IPS DF 4.7 (cell line): ENCODE data around the gene TMEM258.

Experiments used
- DNase-seq: peaks from one replicate; pipeline ENCODE4 v3.0.0-alpha.2; 2013; ENCODE audit warnings: low spot score; ENCODE audit errors: extremely low read depth

Gene TMEM258

DNA sequence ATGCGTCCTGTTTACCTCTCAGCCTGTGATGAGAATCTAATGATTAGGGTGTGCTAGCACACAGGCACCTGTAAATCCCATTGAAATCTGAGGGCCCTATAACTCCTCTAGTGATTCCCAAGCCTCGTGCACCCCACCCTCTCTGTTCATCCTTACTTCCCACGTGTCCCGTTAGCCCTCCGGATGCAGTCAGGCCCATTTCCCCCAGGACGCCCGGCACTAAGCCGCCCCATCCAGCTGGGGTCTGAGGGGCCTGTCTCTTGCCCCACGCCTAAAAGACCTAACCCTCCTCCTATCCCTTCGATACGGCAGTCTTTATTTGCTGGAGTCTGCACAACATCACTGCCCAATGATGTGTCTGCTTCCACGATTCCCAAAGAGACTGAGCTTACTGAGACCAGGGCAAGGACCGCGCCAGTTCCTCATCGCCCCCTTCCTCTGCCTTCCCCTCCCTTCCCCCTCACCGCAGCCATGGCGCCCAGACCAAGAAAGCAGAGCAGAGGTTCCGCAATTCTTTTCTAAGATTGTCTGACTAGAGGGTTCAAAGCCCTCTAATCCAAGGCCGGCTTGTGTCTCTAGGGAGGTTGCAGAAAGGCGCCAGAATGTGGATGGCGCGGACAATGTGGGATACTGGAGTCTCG, 34.7 kb upstream of the TMEM258 start:
- no peak for DNase-seq

DNA sequence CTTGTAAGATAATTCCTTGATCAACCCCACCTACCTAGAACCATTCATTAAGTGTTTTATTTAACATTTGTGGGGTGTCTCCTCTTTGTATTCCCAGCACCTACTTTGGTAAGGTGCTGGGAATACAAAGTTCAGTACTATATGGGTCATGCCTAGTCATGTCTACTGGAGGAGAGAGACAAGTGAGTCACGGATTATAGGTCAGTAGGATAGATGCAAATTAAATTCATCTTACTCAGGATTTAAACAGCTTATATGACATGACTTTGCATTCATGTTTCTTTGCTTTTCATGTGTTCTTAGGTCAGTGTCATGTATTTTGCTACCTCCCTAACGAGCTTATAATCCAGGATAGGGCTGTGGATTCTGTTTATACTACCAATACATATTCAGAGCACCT, 27.8 kb upstream of the TMEM258 start:
- no peak for DNase-seq

DNA sequence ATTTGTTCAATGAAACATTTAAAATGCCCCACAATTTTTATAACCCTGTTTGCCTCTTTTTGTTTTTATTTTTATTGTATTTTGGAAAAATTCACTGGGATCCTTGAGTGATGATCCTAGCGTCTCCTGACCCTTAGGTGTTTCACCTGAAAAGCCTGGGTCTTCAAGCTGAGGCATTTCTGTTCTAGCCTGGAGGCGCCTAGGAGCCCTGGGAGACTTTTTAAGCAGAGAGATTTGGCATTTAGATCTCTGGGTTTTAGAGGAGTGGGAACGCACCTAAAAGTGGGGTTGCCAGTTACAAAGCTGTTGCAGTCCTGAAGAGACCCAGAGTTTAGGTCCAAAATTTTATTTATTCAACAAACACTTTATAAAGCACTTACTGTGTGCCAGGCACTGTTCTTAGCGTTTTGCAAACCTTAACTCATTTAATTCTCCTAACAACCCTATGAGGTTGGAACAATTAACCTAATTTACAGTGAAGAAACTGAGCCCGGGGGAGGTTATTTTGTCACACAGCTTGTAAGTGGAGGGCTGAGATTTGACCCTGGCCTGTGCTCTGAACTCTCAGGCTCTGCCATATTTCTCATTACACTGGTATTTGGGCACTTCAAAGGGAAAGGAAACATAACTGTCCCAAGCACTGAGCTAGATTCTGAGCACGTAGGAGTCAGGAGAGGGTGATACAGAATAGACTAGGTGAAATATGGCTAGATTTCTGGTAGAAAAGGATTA, 25.2 kb upstream of the TMEM258 start:
- DNase-seq: no peak

DNA sequence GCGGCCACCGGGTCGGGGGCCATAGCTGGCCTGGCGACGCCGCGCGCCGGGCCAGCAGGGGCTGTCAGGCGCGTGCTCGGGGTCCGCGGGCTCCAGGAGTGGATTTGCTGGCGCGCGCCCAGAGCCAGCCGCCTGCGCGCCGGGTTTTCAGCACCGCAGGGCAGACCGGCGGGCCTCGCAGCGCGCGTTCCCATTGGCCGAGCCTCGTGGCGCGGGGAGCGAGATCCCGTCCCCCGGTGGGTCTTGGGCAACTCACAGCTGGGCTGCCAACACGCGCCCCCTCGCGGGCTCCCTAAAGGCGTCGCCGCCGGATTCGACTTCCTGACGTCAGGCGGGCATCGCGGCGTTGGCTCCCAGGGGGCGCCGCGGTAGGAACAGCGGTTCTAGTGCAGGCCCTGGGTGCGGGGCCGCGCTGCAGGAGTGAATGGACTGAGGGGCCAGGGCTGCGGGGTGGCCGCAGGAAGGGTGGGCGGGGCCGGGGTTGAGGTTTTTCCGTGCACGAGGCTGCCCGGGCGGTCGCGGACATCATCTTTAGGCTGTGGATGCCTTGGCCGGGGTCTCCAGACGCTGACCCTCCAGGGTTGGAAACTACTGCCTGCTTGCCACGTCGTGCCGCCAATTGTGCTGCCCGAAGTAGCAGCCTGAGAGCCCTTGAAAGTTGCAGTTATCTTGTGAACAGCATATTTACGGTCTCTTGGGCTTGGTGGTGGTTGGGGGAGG, 24.5 kb upstream of the TMEM258 start, which contains the start of gene FADS1:
Gene FADS1, minus strand, starts transcription at position 268 of the 720 bp plus-strand sequence. Its CDS starts 74 bp downstream, at position 194.
- no peak for DNase-seq

DNA sequence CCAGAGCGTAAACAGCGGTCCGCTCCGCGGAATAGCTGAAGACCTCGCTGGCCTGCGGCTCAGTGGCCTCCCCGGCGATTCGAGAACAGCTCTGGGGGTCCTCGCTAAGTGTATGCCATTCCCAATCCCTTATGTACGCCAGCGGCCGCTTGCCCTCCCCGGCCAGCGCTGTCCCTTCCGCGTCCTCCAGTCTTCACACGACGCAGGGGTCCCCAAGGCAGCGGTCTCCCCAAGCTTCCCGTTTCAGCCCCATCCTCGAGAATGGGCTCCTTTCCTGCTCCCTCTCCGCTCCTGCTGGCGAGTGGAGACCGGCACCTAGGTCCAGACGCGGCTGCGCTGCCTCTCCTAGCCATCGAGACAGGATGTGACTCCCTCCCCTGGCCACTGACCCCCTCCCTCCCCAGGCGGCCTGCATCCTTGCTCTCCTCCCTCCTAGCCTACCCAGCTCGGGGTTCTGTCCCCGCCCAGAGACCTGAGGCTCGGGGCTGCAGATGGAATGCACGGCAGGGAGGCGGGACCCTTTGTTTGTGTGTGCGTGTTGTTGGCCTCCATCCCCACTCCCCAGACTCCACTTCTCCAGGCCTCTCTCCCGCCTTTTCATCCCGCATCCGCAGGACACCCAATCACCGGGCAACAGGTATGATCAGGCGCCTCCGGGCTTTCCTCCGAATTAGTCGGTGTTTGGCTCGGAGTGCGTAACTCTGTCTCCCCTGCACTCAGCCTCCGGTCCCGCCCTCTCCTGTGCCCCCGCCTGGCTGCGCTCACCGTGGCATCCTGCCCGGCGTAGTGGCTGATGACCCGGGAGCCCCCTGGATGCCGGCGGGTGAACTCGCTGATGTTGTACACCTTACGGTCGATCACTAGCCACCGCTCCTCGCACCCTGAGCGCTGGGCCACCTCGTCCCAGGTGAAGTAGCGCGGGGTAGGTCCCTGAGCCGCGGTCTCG, 23.7 kb upstream of the TMEM258 start:
- DNase-seq: no peak

DNA sequence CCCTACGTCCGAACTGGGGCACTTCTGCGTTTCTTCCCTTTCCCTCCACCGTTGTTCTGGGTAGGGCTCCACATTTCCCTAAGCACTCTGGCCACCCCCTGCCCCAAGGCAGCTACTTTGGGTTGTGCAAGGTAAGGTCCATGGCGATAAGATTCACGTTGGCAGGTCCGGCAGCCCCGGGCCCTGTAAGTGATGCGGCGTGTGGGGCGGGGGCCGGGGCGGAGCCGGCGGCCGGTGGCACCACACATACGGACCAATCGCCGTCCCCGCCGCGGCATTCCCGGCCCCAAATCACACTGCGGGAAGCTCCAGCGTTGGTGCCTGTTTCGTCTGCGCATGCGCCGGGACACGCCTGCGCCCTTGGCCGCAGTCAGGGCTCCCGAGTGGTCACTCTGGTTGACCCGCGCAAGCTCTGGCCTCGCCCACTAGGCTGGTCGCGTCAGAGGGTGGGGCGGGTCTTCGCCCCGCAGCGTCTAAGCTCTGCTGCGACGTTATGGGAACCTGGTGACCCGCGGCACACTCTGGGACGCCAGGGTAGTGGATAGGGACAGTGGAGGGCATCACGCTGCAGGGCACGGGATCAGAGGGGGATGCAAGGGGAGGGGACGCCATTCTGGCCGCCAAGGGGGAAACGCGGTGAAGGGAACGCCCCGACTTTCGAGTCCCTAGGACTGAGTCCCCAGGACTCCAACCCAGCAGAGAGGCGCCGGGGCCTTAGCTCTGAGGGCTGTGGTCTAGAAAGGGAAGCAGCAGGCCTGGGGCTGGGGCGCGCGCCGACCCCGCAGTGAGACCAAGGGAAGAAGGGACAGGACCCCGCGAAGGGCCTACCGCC, 22.8 kb upstream of the TMEM258 start:
- DNase-seq: no peak

DNA sequence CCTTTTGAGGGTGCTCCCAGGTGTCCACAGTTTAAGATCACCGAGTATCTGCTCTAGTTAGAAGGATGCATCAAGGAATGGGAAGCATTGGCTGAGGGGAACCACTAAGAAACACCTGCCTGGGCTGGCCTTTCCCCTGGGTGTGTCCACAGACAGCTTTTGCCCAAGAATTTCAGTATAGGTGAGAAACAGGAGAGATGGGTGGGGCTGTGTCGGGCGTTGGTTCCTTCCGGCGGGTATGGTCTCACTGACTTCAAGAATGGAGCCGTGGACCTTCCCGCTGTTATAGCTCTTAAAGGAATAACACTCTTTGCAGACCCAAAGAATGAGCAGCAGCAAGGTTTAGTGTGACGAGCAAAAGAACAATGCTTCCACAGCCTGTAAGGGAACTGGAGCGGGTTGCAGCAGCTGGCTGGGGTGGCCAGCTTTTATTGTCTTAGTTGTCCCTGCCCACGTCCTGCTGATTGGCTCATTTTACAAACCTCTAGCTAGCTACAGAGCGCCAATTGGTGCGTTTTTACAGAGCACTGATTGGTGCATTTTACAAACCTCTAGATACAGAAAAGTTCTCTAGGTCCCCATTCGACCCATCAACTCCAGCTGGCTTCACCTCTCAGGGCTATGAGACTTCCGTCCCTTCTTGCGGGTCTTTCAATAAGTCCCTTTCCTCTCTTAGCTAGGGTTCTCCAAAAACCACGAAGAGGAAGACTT, 22.0 kb upstream of the TMEM258 start:
- no peak for DNase-seq

DNA sequence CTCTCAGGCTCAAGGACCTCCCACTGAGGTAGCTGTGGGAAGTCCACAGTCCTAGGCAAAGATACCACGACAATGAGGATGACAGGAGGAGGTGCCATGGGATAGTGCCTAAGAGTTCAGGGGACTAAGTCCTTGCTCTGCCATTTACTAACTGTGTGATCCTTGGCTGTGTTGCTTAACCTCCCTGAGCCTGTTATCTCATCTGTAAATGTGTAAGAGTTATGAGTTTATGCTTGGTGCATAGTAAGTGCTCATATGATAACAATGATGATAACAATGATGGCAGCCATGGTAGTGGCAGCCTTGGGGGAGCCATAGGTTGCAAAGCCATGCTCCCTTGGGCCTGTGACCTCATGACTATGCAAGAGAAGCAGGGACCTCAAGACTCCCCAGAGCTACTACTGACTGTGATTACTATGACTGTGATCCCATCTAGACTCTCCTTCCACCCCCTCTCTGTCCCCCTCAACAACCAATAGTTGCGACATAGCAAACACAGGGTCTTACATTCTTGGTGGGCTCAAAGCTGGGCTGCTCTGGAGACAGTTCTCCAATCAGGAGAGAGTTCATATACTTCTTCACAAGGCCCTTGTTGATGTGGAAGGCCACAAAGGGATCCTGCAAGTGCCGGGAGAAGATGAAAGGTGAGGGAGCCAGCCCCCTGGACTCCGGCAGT, 20.5 kb upstream of the TMEM258 start:
- no peak for DNase-seq

DNA sequence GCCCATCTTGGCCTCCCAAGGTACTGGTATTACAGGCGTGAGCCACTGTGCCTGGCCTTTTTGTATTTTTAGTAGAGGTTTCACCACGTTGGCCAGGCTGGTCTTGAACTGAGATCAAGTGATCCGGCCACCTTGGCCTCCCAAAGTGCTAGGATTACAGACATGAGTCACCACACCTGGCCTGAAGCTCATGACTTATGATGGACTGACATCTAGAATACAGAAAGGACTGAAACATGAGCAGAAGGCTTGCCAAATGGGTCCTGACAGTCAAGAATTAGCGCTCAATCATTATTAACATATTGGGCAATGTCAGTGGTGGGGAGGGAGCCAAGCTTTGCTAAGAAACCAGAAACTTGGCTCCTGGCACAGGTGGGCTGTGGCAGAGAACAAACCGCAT, 19.4 kb upstream of the TMEM258 start:
- DNase-seq: no peak

DNA sequence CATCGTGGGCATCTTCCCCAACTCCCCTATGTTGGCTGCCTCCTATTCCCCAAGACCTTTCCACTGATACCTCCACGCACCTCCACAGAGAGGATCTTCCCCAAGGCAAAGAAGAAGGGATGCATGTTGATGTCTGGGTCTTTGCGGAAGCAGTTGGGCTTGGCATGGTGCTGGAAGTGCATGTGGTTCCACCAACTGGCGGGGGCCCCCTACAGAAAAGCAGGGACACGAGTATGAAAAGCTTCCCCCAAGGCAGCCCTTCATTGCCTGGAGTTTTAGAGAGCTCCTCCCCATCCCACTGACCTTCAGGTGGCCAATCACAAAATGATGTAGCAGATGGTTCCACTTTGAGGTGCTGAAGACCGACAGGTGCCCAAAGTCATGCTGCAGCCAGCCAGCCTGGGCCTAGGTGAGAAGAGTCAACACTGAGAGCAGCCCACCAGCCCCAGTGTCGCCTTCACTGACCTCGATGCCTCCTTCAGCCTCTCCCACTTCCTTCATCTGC, 18.3 kb upstream of the TMEM258 start:
- DNase-seq: no peak

DNA sequence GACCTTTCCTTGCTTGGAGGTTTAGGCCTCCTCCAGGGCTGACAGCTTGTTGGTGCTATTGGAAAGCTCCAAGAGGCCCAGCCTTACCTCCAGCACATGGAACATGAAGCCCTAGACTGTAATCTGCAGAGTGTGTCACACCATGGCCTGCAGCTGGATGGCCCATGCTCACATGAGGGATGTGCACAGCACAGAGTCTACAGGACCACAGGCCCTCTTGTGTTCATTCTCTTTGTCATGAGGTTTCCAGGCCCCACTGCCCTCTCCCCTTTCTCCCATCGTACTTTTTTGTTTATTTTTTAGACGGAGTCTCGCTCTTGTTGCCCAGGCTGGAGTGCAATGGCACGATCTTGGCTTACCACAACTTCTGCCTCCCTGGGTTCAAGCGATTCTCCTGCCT, 14.4 kb upstream of the TMEM258 start:
- DNase-seq: no peak

DNA sequence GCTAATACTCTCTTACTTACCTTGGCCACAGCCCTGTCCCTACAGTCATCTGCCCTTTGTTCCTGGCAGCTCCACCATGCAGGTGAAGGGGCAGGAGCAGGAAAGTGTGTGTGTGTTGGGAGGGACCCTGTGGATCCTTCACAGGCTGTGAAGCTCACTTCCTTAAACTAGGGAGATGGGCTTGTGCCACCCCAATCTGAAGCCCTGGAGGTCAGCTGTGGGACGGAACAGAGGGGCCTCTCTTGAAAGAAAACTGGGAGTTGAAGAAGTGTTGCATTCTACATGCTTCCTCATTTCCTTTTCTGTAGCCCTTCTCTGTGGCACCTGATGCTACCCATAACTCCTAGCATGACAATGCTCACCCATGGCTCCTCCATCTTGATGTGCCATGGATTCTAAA, 12.7 kb upstream of the TMEM258 start:
- DNase-seq: no peak

DNA sequence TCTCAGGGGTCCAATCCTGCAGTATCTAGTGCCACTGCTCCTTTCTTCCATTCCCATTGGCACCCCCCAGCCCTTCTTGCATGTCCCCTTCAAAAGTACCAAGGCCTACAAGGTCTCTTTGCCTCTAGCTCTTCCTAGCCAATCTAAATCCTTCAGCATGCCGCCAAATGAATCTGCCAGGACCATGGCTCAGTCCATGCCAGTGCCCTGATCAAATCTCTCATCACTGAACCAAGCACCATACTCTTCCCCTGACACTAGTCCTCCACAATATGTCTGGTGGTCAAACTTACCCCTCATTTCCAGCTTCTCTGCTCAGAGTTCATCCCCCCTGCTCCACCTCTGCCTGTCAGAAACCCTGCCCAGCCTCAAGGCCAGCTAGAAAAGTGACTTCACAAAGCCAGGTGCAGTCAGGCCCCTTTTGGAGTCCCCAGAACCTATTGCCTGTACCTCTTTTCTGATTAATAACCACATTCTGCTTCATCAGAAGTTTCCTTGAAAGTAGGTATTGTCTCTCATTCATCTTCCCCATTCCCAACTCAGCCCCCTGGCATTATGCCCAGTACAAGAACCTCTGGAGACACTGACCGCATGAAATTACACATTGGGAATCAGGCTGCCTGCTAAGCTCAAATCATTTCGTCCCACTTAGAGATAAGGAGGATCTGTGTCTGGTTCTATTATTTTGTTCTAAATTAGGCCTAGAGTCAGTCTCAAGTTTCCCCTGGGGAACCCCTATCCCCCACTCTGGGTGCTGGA, 11.7 kb upstream of the TMEM258 start:
- no peak for DNase-seq

DNA sequence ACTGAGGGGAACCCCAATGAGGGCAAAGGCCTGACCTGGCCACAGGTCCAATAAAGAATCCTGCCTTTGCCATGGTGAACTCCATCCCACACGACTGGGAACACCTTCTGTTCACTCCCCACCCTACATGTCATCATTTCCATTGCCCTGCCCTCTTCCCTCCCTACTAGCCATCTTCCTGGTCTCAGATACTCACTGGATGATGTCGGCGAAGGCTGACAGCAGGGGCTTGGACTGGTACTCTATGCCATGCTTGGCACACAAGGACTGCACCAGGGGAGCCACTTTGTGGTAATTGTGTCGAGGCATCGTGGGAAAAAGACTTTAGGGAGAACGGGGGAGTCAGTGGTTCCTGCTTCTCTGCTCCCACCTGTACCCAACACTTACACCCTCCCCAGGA, 10.2 kb upstream of the TMEM258 start:
- no peak for DNase-seq

DNA sequence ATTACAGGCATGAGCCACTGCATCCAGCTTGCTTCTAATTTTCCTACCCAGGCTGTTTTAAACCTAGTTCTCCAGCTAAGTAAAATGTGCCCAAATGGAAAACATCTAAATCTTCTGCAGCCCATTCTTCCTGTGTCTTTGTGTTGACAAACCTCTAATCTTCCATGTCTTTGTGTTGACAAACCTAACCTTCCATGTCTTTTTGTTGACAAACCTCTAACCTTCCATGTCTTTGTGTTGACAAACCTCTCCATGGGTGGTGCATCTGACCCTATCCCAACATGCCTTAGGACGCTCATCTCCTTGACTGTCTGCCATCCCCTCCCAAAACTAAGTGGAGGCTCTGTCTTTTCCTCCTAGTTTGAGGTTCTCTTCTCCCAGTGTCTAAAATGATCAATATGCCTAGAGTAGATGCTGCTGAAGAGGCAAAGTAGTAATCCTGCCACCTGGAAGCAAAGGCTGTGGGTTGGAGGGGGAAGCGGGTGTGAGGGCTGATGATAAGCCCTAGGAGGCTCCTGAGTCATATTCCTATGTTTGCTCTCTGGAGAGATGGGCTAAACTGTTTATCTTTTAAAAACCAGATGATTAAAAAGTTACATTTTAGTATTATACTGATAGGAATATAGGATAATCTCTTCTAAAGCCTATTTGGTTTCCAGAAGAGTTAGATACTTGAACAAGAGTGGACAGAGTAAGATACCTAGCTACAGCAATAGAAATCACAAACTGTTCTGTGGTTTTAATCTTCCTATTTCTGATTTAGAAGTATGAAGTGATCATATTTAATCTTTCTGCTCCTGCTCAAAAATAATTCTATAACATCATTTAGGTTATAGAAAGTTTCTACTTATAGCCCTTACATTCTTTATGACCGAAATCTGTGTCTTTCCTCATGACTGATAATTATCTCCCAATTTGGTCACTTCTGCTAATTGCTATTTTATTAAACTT, 8.2 kb upstream of the TMEM258 start:
- DNase-seq: no peak

DNA sequence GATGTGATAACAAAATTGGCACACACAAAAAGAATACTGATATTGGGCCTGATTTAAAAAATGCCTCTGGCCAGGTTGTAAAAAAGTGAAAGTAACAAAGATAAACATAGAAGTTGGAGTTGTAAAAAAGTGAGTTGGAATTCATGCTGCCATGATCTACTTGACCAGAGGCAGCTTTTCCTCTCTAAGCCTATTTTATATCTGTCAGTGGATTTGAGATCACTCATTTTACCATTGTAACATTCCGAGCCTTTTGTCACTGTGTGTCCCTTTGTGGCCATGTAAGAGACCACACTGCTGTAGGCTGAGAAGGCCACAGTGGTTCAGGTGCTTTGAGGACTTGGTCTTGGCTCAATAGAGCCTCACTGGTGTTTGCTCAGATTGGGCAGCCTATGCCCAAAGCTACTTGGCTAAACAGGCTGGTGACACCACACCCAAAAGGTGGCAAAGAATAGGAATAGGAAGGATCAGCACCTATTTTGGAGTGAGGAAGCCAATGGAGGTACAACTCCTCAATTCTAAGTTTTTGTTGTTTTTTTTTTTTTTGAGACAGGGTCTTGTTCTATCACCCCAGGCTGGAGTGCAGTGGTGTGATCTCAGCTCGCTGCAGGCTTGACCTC, 7.4 kb upstream of the TMEM258 start:
- no peak for DNase-seq
